ENCODE results near the gene MEIKIN.

GRCh38 chr5:131942016-131942415 lies 3.4 kb downstream of the MEIKIN start:
- TF ChIP-seq CTCF (conservative IDR thresholded peaks at IDR 0.05; ENCODE audit: low read depth, low read length) (no peak), EZH2 (IDR thresholded peaks at IDR 0.05; ENCODE audit: low read length, unreplicated experiment) (no peak), EZH2phosphoT487 (IDR thresholded peaks at IDR 0.05; ENCODE audit: borderline replicate concordance, low read length) (no peak)
